HK-2 (cell line): Measurements from ENCODE around the gene MANEAL.

ENCODE experiments used
- DNase-seq: peaks from one replicate; pipeline ENCODE4 v3.0.0-alpha.2; 2018; ENCODE audit not compliant: unreplicated experiment

MANEAL gene

DNA sequence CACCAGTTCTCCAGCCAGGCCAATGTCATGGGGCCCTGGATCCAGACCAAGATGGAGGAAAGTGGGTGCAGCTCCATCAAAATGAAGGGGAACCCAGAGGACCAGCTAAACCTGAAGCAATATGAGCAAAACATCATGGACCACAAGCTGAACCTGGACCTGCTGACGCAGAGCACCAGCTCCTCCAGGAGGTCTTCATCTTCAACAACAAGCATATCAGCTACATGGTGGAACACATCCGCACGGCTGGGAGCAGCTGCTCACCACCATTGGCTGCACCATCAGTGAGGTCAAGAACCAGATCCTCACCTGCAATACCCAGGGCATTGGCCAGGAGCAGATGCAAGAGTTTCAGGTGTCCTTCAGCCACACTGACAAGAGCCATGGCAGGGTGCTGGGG is 15.0 kb upstream of the MANEAL start:
- no peak for DNase-seq

GRCh38 chr1:37782491-37782890 is 11.2 kb upstream of the MANEAL start:
- no peak for DNase-seq

- DNase-seq: no peak
Measured at GRCh38 chr1:37792943-37793686, 532 bp upstream of the MANEAL start.

- DNase-seq: peak; percentile 23
Measured at GRCh38 chr1:37794372-37795339, 1.0 kb downstream of the MANEAL start.

DNA sequence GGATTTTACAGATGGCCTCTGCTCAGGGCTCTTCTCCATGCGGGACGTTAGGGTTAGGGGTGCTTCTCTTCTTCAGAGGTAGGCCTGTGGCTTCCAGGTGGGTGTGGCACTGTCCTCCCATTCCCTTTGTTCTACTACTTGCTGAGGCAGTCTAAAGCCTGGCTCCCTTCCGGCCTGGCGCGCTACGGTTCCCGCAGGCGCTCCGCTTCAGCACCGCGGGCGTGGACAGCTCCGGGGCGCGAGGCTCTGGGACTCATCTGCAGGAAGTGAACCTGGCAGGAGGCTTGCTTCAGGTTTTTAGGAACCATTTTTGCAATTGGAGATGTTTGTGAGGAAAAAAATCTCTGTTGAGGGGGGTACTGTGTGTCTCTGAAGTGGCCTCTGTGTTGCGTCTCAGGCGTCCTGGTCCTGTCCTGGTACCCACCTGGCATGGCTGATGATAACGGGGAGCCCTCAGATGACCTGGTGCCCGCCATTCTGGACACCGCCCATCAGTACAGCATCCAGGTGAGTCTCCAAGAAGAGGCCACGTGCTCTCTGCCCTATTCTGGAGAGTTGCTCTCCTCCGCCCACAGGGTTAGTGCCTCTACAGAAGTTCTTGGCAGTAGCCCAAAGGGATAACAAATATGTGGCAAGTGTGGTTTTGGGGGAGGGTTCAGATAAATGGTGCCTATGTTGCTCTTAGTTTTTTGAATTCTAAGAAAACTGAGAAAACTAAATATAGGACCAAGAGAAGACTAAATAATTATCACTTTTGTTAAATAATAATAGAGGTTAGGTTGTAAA is 1.9 kb downstream of the MANEAL start:
- DNase-seq: peak; percentile 32

DNA sequence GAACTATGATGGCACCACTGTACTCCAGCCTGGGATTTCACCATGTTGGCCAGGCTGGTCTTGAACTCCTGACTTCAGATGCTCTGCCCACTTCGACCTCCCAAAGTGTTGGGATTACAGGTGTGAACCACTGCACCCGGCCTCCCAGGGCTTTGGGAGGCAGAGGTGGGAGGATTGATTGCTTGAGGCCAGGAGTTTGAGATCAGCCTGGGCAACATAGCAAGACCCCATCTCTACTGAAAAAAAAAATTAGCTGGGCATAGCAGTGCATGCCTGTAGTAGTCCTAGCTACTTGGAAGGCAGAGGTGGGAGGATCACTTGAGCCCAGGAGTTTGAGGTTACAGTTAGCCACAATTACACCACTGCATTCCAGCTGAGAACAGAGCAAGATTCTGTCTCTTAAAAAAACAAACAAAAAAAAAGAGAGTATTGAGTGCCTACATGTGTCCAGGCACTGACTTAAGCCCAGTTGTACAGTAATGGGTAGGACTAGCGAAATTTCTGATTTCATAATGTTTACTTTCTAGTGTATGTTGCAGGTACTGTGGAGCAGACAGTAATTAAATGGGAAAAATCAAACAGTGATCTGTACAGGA is 4.2 kb downstream of the MANEAL start:
- DNase-seq: no peak

DNA sequence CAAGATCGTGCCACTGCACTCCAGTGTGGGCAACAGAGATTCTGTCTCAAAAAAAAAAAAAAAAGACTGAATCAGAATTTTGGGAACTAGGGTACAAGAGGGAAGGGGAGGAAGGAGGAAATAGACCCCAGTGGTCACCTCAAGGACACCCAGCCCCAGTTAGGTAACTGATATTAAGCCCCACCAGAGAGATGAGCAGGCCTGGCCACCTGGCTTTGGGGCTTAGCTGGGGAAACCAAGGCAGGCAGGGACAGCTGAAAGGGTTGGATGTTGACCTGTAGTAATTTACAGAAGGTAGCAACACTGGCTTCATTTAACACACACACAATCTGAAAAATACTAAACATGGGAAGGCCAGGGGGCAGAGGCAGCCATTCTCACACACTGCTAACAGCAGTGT is 8.8 kb downstream of the MANEAL start:
- DNase-seq: no peak

GRCh38 chr1:37807220-37807554 is 13.5 kb downstream of the MANEAL start:
- no peak for DNase-seq

DNA sequence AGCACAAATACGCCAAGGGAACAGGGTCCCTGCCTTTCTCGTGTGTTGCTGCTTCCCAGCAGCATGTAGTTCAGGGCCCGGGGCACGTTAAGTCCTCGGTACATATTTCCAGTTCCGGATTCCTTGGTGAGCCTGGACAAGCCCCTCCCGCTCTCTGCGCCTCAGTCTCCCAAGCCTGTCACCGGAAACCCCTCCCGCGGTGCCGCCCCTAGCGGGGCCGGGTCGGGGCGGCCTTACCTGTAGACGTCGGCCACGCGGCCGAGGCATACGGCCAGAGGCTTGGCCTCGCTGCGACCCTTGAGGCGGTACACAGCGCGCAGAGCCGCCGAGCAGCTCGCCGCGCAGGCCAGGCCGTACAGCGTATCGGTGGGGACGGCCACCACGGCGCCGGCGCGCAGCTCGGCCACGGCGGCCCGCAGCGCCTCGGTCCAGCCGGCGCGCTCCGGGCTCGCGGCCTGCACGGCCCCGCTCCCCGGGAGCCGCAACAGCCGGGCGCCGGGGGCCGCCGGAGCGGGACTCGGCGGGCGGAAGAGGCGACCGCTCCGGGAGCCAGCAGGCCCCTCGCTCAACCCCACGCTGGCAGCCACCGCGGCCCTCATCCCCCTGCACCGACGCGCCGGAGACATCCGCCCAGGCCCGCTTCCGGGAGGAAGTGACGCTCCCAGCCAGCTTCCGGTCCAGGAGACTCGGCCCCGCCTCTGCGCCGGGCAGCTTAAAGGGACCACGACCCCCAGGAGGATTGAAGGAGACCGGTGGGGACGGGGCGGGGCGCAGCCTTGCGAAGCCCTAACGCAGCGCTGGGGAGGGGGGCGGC is 14.1 kb downstream of the MANEAL start, which contains the start of the genes C1orf122 and YRDC:
Gene C1orf122, plus strand, starts transcription at position 236 of the 814 bp plus-strand sequence. CDS start 615 bp downstream, outside the sequence.
Gene YRDC, minus strand, starts transcription at position 654 of the 814 bp plus-strand sequence. Its CDS starts 28 bp downstream, at position 626.
- DNase-seq: peak; percentile 93

- DNase-seq: peak; percentile 73
Measured at GRCh38 chr1:37808369-37809319, 15.0 kb downstream of the MANEAL start.

DNA sequence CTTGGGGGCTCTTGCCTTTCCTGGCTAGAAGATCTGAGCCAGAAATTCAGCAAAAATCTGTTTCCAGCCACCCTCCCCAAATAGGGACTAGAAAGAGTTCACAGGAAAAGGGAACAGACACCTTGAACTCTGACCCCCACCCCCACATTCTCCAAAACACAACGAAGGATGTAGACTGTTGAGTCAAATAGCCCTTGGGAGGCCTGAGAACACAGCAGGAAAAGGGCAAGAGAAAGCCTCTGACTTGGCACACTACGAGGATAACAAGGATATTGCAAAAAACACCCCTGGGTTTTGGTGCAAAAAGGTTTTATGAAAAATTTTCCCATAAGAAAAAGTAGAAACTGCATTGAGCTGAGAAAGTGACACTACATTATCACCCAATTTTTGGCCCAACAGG is 16.3 kb downstream of the MANEAL start:
- DNase-seq: no peak

- peak; percentile 65 for DNase-seq
Measured at GRCh38 chr1:37811027-37811655, 17.5 kb downstream of the MANEAL start.

DNA sequence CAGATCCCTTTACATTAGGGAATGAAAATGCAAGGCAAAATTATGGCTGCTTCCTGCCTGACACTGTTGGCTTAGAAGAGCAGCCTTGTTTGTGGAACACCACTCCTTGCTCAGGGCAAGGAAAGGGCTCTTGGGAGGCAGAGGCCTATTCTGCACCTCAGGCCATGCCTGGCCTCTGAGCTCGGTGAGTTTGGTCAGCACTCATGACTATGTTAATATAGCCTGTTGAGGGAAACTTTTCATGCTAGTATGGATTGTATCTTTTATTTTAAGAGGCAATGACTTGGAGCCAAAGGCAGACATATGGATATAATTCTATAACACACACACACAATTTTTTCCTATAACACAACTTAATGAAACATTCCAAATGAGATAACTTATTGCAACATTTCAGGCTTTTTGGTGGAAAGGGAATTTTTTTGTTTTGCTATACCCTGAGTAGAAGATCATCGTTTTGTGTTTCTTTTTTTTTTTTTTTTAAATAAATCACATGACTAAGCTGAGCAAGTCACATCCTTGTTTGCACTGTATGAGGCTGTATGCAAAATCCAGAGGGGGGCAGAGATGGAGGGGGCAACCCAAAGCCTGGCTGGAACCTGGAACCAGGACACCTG is 20.0 kb downstream of the MANEAL start:
- no peak for DNase-seq

GRCh38 chr1:37814252-37814651 is 20.6 kb downstream of the MANEAL start:
- DNase-seq: no peak

DNA sequence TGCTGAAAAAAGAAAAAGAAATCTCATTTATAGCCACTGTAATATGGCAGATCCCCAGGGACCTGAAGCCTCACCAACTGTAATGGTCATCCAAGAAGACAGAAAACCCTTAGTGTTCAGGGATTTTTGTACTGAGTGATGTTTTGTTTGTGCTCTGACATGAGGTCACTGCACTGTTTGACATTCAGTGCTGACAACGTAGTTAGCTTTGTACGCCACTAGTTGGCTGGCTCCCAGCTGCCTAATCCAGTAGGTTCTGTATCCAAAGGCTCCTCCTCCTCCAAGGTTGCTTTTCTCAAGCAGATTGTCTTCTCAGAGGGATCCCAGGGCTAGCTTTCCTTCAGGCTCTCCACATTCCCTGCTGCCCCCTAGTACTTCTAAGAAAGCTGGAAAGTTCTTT is 23.8 kb downstream of the MANEAL start:
- no peak for DNase-seq

GRCh38 chr1:37821481-37821880 is 27.8 kb downstream of the MANEAL start:
- DNase-seq: no peak

DNA sequence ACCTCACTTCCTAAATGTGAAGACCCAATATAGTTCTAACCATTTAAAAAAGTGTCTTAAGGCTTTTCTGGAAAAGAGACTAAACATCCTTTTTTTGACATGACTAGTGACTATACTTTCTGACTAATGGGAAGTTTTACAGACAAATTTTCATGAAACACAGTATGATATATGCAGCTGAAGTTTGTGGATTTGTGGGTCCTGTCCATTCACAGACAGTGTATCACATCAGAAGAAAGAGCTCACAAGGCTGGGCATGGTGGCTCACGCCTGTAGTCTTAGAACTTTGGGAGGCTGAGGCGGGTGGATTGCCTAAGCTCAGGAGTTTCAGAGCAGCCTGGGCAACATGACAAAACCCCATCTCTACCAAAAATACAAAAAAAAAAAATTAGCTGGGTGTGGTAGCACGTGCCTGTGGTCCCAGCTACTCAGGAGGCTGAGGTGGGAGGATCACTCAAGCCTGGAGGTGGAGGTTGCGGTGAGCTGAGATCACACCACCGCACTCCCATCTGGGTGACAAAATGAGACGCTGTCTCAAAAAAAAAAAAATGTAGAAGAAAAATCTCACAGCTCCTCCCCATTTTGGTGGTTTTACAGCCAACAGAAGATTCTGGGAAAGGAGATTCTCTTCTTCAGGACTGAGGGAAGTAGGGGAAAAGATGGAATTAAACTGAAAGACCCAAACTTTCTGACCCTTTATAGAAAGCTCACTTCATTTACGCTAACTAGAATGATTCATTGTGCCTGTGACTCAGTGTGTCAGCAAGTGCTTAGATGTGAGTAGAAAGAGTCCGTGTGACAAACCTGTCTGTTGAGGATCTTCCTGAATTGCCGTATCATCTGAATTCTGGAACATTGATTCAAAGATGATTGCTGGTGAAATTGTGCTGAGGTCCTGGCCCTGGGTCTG is 29.5 kb downstream of the MANEAL start:
- no peak for DNase-seq
